SKM-1 (cell line): ENCODE measurements around the gene TTLL1.
"Not testable (repeated sequence)": the region's sequence is repeated elsewhere in the genome, so short reads cannot be mapped to it uniquely, and the experiment has no call there.

Source experiments
- DNase-seq: peaks from one replicate; lab custom pipeline; 2025; ENCODE audit not compliant: unreplicated experiment; lab: John Stamatoyannopoulos, UW

TTLL1 gene

GRCh38 chr22:42995654-42996053, 93.5 kb downstream of the TTLL1 start:
- DNase-seq, result not testable (repeated sequence)

DNA sequence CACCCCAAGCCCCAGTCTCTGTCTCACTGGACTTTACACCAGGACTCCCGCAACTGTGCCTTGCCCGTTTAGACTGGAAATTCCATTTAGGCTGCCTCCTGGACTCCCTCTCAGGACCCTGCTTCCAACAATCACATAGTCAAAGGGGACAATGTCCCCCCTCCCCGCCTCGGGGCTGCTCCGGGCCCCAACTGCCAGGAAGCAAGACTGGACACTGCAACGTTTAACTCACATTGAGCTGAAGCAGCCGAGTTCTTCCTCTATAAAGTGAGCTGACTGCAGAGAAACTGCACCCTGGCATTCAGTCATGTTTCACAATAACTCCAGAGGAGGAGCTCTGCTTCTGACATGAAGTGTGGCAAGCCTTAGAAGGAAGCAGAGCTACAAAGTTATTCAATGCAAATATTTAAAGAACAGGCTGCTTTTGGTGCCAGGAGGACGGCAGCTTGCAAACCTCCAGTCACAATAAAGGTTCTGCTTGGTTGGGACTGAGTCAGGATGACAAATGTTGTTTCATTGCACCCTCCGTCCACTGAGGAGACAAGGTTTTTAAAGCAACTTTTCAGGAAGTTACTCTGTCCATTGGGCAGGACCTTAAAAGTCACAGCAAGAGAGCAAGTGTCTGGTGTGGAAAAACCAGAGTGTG, 94.2 kb downstream of the TTLL1 start:
- peak; percentile 97 for DNase-seq

DNA sequence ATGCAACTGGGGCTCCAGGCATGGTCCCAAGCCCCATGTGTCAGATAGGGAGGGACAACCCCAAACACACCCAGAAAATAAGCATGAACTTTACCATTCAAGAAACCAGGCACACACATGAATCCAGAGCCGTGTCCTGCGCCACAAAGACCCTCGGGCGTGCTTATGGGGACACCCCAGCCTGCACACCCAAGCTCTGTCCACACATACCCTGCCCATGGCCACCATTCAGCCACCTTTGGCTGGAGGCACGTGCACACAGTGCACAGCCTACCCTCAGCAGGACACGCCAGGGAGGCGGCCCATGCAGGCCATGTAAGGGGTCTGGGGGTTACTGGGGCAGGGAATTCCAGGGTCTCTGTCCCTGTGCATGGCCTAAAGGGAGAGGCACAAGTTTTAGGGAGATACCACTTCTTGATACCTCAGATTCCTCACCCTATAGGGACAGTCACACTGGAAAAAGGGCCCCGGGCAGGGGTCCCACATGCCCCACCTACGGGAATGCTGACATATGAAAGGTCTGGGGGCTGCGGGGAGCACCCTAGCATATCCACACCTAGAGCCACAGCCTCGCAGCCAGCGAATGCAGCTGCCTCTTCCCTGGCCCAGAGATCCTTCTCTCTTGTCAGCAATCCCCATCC, 94.8 kb downstream of the TTLL1 start:
- DNase-seq, result no peak

DNA sequence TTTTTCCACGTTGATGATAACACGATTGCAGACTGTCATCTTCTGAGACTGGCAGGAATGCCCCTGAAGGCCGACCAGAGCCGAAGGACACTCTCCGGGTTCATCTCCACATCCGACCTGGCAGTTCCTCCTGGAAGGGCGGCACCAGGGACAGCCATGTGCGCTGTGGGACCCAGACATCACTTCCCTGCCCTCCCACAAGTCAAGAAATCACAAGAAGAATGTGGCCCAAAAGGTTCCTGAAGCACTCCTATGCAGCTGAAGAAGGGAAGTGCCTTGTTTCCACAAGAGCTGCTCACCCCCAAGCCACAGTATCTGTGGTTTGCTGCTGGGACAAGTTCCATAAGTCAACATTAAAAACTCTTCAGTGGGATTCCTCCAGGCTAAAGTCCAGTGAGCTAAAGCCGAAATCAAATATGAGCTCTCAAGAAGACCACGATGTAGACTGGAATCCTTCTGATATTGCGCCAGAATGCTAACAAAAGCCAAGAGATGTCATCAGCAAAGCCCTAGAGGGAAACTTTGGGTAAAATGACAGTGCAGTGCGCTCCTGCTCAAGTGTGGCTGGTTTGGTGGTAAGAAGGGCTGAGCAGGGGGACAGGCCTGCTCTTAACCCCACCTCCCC, 95.4 kb downstream of the TTLL1 start:
- DNase-seq, result no peak

DNA sequence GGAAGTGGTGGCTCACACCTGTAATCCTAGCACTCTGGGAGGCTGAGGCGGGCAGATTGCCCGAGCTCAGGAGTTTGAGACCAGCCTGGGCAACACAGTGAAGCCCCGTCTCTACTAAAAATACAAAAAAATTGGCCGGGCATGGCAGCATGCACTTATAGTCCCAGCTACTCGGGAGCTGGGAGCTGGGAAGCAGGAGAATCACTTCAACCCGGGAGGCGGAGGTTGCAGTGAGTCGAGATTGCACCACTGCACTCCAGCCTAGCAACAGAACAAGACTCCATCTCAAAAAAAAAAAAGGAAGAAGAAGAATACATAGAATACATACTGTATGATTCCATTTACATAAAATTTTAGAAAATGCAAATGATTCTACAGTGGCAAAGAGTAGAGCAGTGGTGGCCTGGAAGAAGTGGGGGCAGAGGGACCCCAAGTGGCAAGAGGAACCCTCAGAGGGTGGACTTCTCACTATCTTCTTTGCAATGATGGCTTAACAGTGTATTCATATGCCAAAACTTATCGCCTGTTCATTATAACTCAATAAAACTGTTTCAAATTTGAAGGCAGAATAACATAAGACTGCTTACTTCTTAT, 96.2 kb downstream of the TTLL1 start:
- no peak for DNase-seq

DNA sequence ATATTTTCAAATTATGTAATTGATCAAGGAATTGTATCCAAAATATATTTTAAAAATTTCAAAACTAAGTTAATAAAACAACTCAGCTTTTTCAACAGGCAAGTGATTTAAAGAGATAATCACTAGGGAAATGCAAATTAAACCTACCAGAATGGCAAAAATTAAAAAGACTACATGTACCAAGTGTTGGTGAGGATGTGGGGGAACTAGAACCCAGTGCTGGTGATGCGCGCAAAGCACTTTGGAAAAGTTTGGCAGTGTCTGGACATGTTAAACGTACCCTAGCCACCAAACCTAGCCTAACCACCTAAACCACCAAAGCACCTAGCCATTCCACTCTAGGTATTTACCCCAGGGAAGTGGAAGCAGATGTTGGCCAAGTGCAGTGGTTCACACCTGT, 97.1 kb downstream of the TTLL1 start:
- DNase-seq, result no peak

GRCh38 chr22:42991010-42991651, 98.1 kb downstream of the TTLL1 start:
- DNase-seq, result no peak

DNA sequence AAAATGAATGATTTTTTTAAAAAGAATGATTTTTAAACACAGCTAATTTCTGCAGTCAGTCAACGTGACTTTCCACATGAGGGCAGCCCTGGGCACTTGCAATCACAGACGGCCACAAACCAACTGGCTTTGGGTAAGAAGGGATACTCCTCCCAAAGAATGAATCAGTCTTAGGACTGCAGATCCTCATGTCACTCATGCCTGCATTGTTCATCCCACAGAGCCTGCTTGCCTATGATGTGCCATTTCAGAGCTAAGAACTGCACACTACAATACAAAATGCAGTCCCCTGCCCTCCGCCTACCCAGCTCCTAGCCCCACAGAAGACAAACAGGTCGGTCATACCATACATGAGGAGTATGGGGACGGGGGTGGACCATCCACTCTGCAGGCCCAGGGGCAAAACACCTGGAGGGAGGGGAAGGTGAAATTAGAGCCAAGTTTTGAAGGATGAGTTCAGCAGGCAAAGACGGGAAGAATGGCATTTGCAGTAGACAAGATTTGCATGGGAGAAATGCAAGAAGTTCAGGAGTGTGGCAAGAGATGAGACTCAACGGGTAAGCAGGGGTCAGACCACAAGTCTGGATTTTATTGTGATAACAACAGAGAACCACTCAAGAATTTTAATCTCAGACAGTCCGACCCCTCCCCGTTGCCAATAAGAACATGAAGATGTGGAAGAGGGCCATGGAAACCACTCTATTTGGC, 98.9 kb downstream of the TTLL1 start:
- no peak for DNase-seq
